RCC 7860 (cell line): ENCODE data around the gene SEC22B.
A peak's percentile ranks its signal among the peaks of the same experiment; 100 is the strongest.
"Not testable (repeated sequence)": the region's sequence is repeated elsewhere in the genome, so short reads cannot be mapped to it uniquely, and the experiment has no call there.

Experiments used
- DNase-seq: peaks from one replicate; pipeline ENCODE4 v3.0.0-alpha.2; 2015; ENCODE audit warnings: low spot score
- FAIRE-seq: peaks from 2 replicates; lab custom pipeline; 2012; peaks lifted over from hg19 to GRCh38; lab: Jason Lieb, UNC

Gene SEC22B

DNA sequence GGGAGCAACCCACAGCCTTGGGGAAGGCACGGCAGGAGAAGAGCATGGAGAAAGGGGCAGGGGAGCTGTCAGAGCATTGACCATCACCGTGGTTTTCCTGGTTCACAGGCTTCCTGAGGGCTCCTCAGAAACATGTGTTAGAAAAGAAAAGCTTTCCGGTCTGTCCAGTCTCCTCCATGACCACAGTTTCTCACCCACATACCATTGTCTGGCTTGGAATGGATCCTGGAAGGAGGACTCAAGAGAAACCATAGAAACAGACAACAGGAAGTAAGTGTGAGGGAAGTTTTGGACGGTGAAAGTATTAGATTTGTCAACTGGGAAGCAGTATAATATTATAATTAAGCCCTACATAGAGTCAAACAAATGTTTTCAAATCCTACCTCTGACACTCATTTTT lies 55.8 kb downstream of the SEC22B start:
- DNase-seq, FAIRE-seq: not testable (repeated sequence)

- FAIRE-seq, DNase-seq: not testable (repeated sequence)
These were observed 58.7 kb downstream of the SEC22B start for GRCh38 chr1:120117371-120118177.

GRCh38 chr1:120116094-120116493 lies 60.2 kb downstream of the SEC22B start:
- not testable (repeated sequence) for DNase-seq, FAIRE-seq

- DNase-seq = not testable (repeated sequence)
- FAIRE-seq = peak; percentile 91
These were observed 63.2 kb downstream of the SEC22B start for GRCh38 chr1:120113134-120113533.

DNA sequence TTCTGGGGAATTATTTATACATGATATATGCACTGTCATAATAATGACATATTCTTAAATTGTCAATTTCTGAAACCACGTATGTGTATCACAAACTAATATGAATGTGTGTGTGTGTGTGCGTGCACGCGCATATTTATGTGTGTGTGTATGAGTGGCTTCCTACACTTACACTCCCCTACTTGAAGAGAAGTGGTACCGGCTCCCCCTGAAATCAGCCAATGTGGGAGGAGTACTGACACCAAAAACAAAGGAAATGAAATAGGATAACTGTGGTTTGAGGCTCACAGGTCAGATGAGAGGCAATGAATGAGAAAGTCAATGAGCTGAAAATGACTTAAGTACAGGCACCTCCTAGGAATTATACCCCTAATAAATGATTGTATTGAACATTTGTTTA lies 64.1 kb downstream of the SEC22B start:
- DNase-seq = peak; percentile 4
- FAIRE-seq = peak; percentile 83

DNA sequence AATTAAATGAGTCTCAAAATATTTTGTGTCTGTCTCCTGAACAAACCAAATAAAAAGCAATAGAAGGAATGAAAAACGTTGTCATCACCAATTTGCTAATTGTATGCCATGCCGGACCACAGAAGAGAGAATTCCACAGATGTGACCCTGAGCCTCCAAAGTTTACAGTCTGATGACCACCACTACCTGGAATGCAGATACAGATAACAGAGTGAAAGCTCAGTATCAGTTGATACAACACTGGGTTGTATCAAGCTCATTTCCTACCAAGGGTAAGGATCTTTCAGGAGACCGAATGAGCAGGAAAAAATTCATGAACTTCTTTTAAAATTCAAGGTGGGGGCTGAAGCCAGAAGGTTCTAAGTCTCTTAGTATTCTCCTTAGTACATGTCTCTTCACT lies 64.5 kb downstream of the SEC22B start:
- FAIRE-seq = peak; percentile 85
- not testable (repeated sequence) for DNase-seq

DNA sequence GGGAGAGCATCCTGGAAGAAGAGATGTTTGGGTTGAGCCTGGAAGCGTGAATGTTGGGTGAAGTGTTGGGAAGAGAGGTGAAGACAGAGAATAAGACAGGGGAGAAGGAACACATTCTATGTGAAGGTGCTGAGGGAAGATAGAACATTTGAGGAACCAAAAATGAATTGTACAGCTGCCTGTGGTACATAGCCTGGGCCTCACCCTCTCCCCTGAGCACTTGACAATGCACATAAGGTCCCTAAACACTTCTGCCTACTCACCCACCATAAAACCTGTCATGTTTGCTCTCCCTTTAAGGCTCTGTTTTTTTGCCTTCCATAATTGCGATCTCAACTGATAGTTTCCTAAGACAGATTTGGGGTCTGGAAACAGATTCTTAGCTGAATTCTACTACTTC lies 65.3 kb downstream of the SEC22B start:
- DNase-seq, FAIRE-seq: not testable (repeated sequence)

DNA sequence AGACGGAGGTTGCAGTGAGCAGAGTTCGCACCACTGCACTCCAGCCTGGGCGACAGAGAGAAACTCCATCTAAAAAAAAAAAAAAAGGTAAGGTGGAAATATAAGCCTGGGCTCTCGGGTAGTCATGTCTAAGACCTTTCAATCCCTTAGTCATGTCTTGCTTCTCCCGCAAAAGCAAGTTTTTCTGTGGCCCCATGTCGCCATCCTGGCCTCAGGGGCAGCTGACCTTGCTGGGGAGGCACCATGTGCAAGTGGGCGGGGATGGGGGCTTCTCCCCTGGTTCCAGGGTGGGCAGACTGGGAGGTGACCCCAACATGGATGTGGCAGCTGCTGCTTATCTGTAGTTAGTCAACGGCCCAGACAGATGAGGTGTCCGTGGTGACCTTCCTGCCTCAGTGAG lies 66.7 kb downstream of the SEC22B start:
- not testable (repeated sequence) for DNase-seq, FAIRE-seq

DNA sequence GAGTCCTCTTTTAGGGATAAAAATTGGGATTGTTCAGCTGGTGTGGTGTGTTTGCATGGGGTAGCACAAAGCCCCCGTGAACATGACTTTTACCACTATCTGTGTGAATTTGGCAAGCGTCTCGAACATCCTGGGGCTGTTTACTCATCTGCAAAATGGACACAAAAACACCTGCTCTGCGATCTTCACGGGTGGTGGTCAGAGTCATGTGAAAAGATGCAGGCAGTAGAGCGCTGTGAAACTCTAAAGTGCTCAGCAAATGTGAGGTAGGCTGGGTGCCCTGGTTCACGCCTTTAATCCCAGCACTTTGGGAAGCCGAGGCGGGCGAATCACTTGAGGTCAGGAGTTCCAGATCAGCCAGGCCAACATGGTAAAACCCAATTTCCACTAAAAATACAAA lies 67.1 kb downstream of the SEC22B start:
- DNase-seq, FAIRE-seq: not testable (repeated sequence)

DNA sequence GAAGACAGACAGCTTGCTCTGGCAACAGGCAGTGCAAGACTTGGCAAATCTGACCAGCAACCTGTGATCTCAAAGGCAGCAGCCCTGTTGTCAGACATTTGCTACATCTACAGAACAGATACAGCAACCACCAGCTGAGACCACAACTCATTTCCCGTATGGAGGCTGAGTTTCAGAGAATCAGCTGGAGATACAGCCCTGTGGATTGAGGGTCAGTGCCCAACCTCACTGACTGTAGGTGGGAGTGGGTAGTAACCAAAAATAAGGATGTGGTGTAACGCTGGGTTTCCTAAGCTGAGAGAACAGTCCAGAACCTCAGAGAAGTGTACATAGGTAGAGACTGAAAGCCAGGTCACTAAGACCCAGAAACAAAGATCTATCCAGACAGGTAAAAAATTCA lies 71.0 kb downstream of the SEC22B start:
- DNase-seq, FAIRE-seq: not testable (repeated sequence)

DNA sequence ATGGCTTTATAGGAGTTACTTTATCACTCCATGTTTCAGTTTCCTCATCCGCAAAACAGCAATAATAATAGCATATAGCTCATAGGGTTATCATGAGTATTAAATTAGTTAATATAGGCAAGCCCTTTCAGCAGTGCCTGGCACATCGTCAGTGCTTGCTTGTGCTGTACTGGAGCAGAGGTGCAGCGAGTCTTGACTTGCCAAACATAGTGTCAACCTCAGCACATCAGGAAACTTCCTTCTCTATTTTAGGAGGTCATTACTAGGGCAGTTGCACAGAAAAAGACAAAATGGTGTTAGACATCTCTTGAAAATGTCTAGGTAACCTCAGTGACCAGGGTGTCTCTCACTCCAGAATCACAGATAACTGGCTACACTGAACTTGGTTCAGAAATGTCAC lies 72.6 kb downstream of the SEC22B start:
- FAIRE-seq, DNase-seq: not testable (repeated sequence)

- FAIRE-seq = not testable (repeated sequence)
These were observed 74.7 kb downstream of the SEC22B start for GRCh38 chr1:120101593-120101992.

More at GRCh38 chr1:120101593-120101992, 74.7 kb downstream of the SEC22B start:
- DNase-seq = not testable (repeated sequence)
